ENCODE measurements around the gene CSRP1.

GRCh38 chr1:201525193-201525778, 18.4 kb upstream of the CSRP1 start:
- TF ChIP-seq CTCF (IDR thresholded peaks at IDR 0.05) (no peak), POLR2A (IDR thresholded peaks at IDR 0.05) (no peak)

Measured in right lobe of liver (tissue), 4 donors.